ENCODE measurements around the gene ST6GALNAC3.

ST6GALNAC3 gene

DNA sequence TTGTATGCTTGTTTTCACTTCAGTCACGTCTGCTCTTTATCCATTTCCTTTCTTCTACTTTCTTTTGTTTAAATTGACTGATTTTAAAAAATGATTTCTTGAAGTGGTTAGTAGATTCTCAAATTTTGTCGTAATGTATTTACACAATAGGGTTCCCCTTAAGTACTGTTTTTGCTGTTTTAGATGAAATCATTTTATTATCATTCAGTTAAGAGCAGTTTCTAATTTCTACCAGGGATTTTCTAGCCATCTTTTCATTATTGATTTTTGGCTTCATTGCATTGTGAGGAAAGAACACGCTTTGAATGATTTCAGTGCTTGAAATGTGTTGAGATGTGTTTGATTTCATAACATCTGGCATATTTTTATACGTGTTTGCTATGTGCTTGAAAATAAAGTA is 27.0 kb downstream of the ST6GALNAC3 start:
- no peak for TF ChIP-seq EZH2phosphoT487 (IDR thresholded peaks at IDR 0.05; ENCODE audit: borderline replicate concordance, low read length)
- TF ChIP-seq, protein P1, sequence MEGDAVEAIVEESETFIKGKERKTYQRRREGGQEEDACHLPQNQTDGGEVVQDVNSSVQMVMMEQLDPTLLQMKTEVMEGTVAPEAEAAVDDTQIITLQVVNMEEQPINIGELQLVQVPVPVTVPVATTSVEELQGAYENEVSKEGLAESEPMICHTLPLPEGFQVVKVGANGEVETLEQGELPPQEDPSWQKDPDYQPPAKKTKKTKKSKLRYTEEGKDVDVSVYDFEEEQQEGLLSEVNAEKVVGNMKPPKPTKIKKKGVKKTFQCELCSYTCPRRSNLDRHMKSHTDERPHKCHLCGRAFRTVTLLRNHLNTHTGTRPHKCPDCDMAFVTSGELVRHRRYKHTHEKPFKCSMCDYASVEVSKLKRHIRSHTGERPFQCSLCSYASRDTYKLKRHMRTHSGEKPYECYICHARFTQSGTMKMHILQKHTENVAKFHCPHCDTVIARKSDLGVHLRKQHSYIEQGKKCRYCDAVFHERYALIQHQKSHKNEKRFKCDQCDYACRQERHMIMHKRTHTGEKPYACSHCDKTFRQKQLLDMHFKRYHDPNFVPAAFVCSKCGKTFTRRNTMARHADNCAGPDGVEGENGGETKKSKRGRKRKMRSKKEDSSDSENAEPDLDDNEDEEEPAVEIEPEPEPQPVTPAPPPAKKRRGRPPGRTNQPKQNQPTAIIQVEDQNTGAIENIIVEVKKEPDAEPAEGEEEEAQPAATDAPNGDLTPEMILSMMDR (IDR thresholded peaks at IDR 0.05; ENCODE audit: low read depth, low read length, poor library complexity, severe bottlenecking) = no peak
- Histone ChIP-seq H3K27me3 (ENCODE audit: control insufficient read depth, low read length) (no peaks in the 10 kb centered on the region), H3K4me1 (ENCODE audit: control insufficient read depth, low read length) (no peaks in the 10 kb centered on the region), H3K79me2 (ENCODE audit: control insufficient read depth, low read length) (no peaks in the 10 kb centered on the region), H3K4me2 (ENCODE audit: low read length) (no peak overlapping the region), H3K27ac (ENCODE audit: low read depth, low read length) (no peak overlapping the region), H3K4me3 (ENCODE audit: low read length) (no peak overlapping the region), H4K20me1 (ENCODE audit: control insufficient read depth, insufficient read depth, low read depth, low read length) (no peaks in the 10 kb centered on the region), H3F3A (ENCODE audit: control insufficient read depth, insufficient read depth) (no peaks in the 10 kb centered on the region), H3K9me3 (ENCODE audit: control insufficient read depth, insufficient read depth, low read length) (no peaks in the 10 kb centered on the region), H3K9me2 (replicated peaks; ENCODE audit: control insufficient read depth, low read length) (no peaks in the 10 kb centered on the region), H3K36me3 (ENCODE audit: control insufficient read depth, low read length) (no peaks in the 10 kb centered on the region)

DNA sequence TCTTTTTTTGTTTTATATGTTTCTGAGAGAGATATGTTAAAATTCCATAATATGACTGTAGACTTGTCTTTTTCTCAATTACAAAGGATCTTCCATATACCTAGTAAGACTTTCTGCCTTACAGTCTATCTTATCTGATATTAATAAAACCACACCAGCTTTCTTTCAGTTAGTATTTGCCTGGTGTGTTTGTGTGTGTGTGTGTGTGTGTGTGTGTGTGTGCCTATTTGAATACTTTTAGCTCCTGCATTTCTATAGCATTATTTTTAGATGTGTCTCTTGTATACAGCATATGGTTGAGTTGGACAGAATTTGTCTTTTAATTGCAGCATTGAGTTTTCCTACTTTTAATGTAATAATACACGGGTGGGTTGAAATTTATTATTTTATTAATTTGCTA is 27.5 kb downstream of the ST6GALNAC3 start:
- Histone ChIP-seq H3K27me3 (ENCODE audit: control insufficient read depth, low read length) (no peaks in the 10 kb centered on the region), H3K4me1 (ENCODE audit: control insufficient read depth, low read length) (no peaks in the 10 kb centered on the region), H3K9me3 (ENCODE audit: control insufficient read depth, insufficient read depth, low read length) (no peaks in the 10 kb centered on the region), H4K20me1 (ENCODE audit: control insufficient read depth, insufficient read depth, low read depth, low read length) (no peaks in the 10 kb centered on the region), H3K4me3 (ENCODE audit: low read length) (no peak overlapping the region), H3K4me2 (ENCODE audit: low read length) (no peak overlapping the region), H3K79me2 (ENCODE audit: control insufficient read depth, low read length) (no peaks in the 10 kb centered on the region), H3K36me3 (ENCODE audit: control insufficient read depth, low read length) (no peaks in the 10 kb centered on the region), H3K9me2 (replicated peaks; ENCODE audit: control insufficient read depth, low read length) (no peaks in the 10 kb centered on the region), H3F3A (ENCODE audit: control insufficient read depth, insufficient read depth) (no peaks in the 10 kb centered on the region), H3K27ac (ENCODE audit: low read depth, low read length) (no peak overlapping the region)
- no peak for TF ChIP-seq EZH2phosphoT487 (IDR thresholded peaks at IDR 0.05; ENCODE audit: borderline replicate concordance, low read length)
- TF ChIP-seq, protein P1 (IDR thresholded peaks at IDR 0.05; ENCODE audit: low read depth, low read length, poor library complexity, severe bottlenecking) = no peak

- H3K79me2 ChIP-seq (ENCODE audit: control insufficient read depth, low read length) = no peaks in the 10 kb centered on the region
- H3K9me3 ChIP-seq (ENCODE audit: control insufficient read depth, insufficient read depth, low read length) = no peaks in the 10 kb centered on the region
- H3K4me1 ChIP-seq (ENCODE audit: control insufficient read depth, low read length) = no peaks in the 10 kb centered on the region
- H3K36me3 ChIP-seq (ENCODE audit: control insufficient read depth, low read length) = no peaks in the 10 kb centered on the region
- no peaks in the 10 kb centered on the region for H3K9me2 ChIP-seq (replicated peaks; ENCODE audit: control insufficient read depth, low read length)
- H3K27me3 ChIP-seq (ENCODE audit: control insufficient read depth, low read length) = no peaks in the 10 kb centered on the region
- no peak for TF ChIP-seq EZH2phosphoT487 (IDR thresholded peaks at IDR 0.05; ENCODE audit: borderline replicate concordance, low read length)
- TF ChIP-seq, protein P1 (IDR thresholded peaks at IDR 0.05; ENCODE audit: low read depth, low read length, poor library complexity, severe bottlenecking) = no peak
- no peak overlapping the region for H3K27ac ChIP-seq (ENCODE audit: low read depth, low read length)
- no peaks in the 10 kb centered on the region for H3F3A ChIP-seq (ENCODE audit: control insufficient read depth, insufficient read depth)
- H4K20me1 ChIP-seq (ENCODE audit: control insufficient read depth, insufficient read depth, low read depth, low read length) = no peaks in the 10 kb centered on the region
- H3K4me2 ChIP-seq (ENCODE audit: low read length) = no peak overlapping the region
- H3K4me3 ChIP-seq (ENCODE audit: low read length) = no peak overlapping the region
These were observed 28.5 kb downstream of the ST6GALNAC3 start for GRCh38 chr1:76103034-76103433.

DNA sequence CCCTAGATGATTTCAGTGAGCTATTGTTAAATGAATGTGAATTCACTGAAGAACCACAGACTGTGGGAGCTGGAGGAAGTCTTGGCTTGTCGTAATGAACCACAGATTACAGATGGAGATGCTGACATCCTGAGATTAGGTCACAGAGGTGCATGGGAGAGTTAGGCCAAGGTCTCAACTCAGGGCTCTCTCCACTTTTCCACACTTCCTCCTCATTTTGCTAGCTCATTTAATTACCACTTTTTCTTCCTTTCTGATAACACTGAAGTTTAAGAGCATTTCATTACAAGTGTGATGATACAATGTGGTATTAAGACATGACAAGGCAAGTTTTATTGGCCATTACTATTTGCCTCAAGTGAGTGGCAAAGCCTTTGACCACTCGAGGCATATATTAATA is 30.8 kb downstream of the ST6GALNAC3 start:
- Histone ChIP-seq H3K36me3 (ENCODE audit: control insufficient read depth, low read length) (no peaks in the 10 kb centered on the region), H3K27ac (ENCODE audit: low read depth, low read length) (no peak overlapping the region), H3K9me2 (replicated peaks; ENCODE audit: control insufficient read depth, low read length) (no peaks in the 10 kb centered on the region), H3K4me2 (ENCODE audit: low read length) (no peak overlapping the region), H4K20me1 (ENCODE audit: control insufficient read depth, insufficient read depth, low read depth, low read length) (no peaks in the 10 kb centered on the region), H3K79me2 (ENCODE audit: control insufficient read depth, low read length) (no peaks in the 10 kb centered on the region), H3F3A (ENCODE audit: control insufficient read depth, insufficient read depth) (no peaks in the 10 kb centered on the region), H3K4me1 (ENCODE audit: control insufficient read depth, low read length) (no peaks in the 10 kb centered on the region), H3K9me3 (ENCODE audit: control insufficient read depth, insufficient read depth, low read length) (no peaks in the 10 kb centered on the region), H3K27me3 (ENCODE audit: control insufficient read depth, low read length) (no peaks in the 10 kb centered on the region), H3K4me3 (ENCODE audit: low read length) (no peak overlapping the region)
- TF ChIP-seq, protein P1 (IDR thresholded peaks at IDR 0.05; ENCODE audit: low read depth, low read length, poor library complexity, severe bottlenecking) = no peak
- TF ChIP-seq EZH2phosphoT487 (IDR thresholded peaks at IDR 0.05; ENCODE audit: borderline replicate concordance, low read length) = no peak
